Small intestine (tissue), 7 donors: Measurements from ENCODE around the gene OIP5. TPM values are rescaled to one million over a fixed set of nuclear protein-coding genes. Genes with fewer than 3 reads are reported as not detected.
"Not testable (repeated sequence)": the region's sequence is repeated elsewhere in the genome, so short reads cannot be mapped to it uniquely, and the experiment has no call there.

Source experiments
- DNase-seq, 2 donors: peaks; one replicate each; pipeline versions ENCODE4 v3.0.0 to v3.0.0-alpha.2; 2013
- FAIRE-seq: peaks from 2 replicates; lab custom pipeline; 2012; peaks lifted over from hg19 to GRCh38; lab: Jason Lieb, UNC
- H3K27ac ChIP-seq, 3 donors: one replicate each; pipeline ENCODE4 v1.5.1; 2013; ENCODE audit warnings: low read length in 2 of 3, mild to moderate bottlenecking in 2 of 3, control low read depth in 1 of 3, inconsistent platforms in 1 of 3, low read depth in 1 of 3, moderate library complexity in 1 of 3
- H3K27me3 ChIP-seq, 3 donors: one replicate each; pipeline ENCODE4 v1.6.1; 2013; ENCODE audit warnings: low read length in 3 of 3, inconsistent platforms in 1 of 3; ENCODE audit not compliant: control insufficient read depth in 3 of 3, insufficient read depth in 3 of 3
- H3K36me3 ChIP-seq, 3 donors: one replicate each; pipeline ENCODE4 v1.6.1; 2013; ENCODE audit warnings: low read length in 3 of 3, inconsistent platforms in 1 of 3, low read depth in 1 of 3, mild to moderate bottlenecking in 1 of 3, moderate library complexity in 1 of 3; ENCODE audit not compliant: control insufficient read depth in 3 of 3, insufficient read depth in 2 of 3
- H3K4me1 ChIP-seq, 3 donors: one replicate each; pipeline ENCODE4 v1.6.1; 2013; ENCODE audit warnings: low read length in 2 of 3, inconsistent platforms in 1 of 3, low read depth in 1 of 3, mild to moderate bottlenecking in 1 of 3, moderate library complexity in 1 of 3; ENCODE audit not compliant: control insufficient read depth in 3 of 3, insufficient read depth in 2 of 3
- H3K4me3 ChIP-seq, 3 donors: one replicate each; pipeline ENCODE4 v1.5.1; 2013; ENCODE audit warnings: low read length in 3 of 3, control low read depth in 1 of 3, inconsistent platforms in 1 of 3, low read depth in 1 of 3, mild to moderate bottlenecking in 1 of 3, moderate library complexity in 1 of 3
- H3K9me3 ChIP-seq, 2 donors: one replicate each; pipeline ENCODE4 v1.6.1; 2013; ENCODE audit warnings: low read depth in 1 of 2, low read length in 1 of 2; ENCODE audit not compliant: control insufficient read depth in 2 of 2, insufficient read depth in 1 of 2
- WGBS, 3 donors: extraction: QIAGEN DNeasy Blood & Tissue Kit; methylation state at CpG; one replicate each; pipeline ENCODE4 v1.1.7; 2013; 5-methylcytosine and 5-hydroxymethylcytosine counted together
- polyA plus RNA-seq, 4 donors: library from polyadenylated mRNA; stranded (reverse) in 3 of 4; unstranded in 1 of 4; fragments of 200-250 nt in 3 of 4; fragments of 120-200 nt in 1 of 4; gene quantifications; one replicate each; pipeline versions ENCODE4 v1.2.1 to v1.2.3, GENCODE V29; 2013
- donor health status: healthy with polysubstance abuse.
- donor health status: control.
- donor health status: control.
- donor health status: Bipolar disorder and iron deficiency.
- donor health status: healthy.

The OIP5 gene
- polyA plus RNA-seq, 4 donors, result 1.8 to 16.2 (median 6.7) TPM; not detected in 1

GRCh38 chr15:41283653-41284426 lies 48.6 kb downstream of the OIP5 start:
- H3K4me3 ChIP-seq, result peak overlapping the region; percentile 82 to 99 (median 93)
- peak overlapping the region; percentile 88 to 97 (median 91) for H3K27ac ChIP-seq
- FAIRE-seq (peak; percentile 19), DNase-seq (peak; percentile 99 to 100)
- H3K4me1 ChIP-seq, result peaks cover 0 to 14% (median 5%) of the 10 kb centered on the region in 3 donors
- no peaks in the 10 kb centered on the region for H3K27me3 ChIP-seq
- peaks cover 6 to 24% (median 13%) of the 10 kb centered on the region in 3 donors for H3K36me3 ChIP-seq
- 0 to 1% (median 1%) methylated on average over 47 to 61 of the region's 61 CpGs for WGBS, 3 donors
- no peaks in the 10 kb centered on the region for H3K9me3 ChIP-seq

- H3K4me3 ChIP-seq, result peak overlapping the region in 2 of 3 donors; percentile 16 to 82
- 33 to 46% (median 34%) methylated on average over 19 of the region's 19 CpGs for WGBS, 3 donors
- H3K27me3 ChIP-seq, FAIRE-seq, H3K9me3 ChIP-seq: not testable (repeated sequence)
- peak in 1 of 2 donors; percentile 20 for DNase-seq
- peak overlapping the region; percentile 63 to 97 (median 73) for H3K27ac ChIP-seq
- H3K36me3 ChIP-seq, result peaks cover 3 to 24% (median 10%) of the 10 kb centered on the region in 3 donors
- peaks cover 0 to 14% (median 5%) of the 10 kb centered on the region in 3 donors for H3K4me1 ChIP-seq
Observed at GRCh38 chr15:41282980-41283652, 49.3 kb downstream of the OIP5 start.

DNA sequence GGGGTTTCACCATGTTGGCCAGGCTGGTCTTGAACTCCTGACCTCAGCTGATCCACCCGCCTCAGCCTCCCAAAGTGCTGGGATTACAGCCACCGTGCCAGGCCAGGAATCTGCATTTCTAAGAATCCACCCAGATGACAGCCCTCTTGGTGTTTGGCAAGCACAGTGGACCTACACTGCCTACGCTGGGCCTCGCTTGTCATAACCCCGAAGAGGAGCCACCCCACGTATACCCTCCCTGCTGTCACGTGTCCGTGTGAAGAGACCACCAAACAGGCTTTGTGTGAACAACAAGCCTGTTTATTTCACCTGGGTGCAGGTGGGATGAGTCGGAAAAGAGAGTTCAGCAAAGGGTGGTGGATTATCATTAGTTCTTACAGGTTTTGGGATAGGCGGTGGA lies 50.0 kb downstream of the OIP5 start:
- not testable (repeated sequence) for H3K9me3 ChIP-seq, H3K27ac ChIP-seq, H3K27me3 ChIP-seq, FAIRE-seq, DNase-seq, H3K4me3 ChIP-seq
- WGBS, 3 donors, result 88 to 94% (median 93%) methylated on average over 10 of the region's 10 CpGs
- Histone ChIP-seq H3K4me1 (peaks cover 0 to 14% (median 5%) of the 10 kb centered on the region in 3 donors), H3K36me3 (peaks cover 3 to 23% (median 10%) of the 10 kb centered on the region in 3 donors)

DNA sequence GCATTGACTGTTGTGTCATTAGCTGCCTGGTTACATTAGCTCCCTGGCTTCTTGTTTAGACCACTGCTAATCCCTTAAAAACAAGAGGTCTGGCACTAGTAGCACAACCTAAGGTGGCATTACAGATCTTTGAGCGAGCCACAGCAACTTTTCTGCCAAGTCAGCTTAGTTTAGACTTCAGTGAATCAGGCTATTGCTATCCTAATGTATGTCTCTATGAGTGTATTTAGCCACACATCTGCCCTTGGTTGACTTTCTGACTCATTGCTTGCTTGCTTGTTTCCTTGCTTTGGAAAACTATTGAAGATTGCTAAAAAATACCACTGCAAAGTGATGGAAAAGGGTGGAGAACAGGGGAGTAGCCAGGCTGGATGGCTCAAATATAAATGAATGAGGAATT lies 51.2 kb downstream of the OIP5 start:
- H3K9me3 ChIP-seq, result no peaks in the 10 kb centered on the region
- WGBS, 3 donors, result 84 to 100% (median 91%) methylated on average over 1 of the region's 1 CpG
- no peaks in the 10 kb centered on the region for H3K27me3 ChIP-seq
- peaks cover 0 to 14% (median 5%) of the 10 kb centered on the region in 3 donors for H3K4me1 ChIP-seq
- FAIRE-seq, result no peak
- no peak overlapping the region for H3K4me3 ChIP-seq
- no peak overlapping the region for H3K27ac ChIP-seq
- peaks cover 3 to 15% (median 11%) of the 10 kb centered on the region in 3 donors for H3K36me3 ChIP-seq
- DNase-seq, result no peak

DNA sequence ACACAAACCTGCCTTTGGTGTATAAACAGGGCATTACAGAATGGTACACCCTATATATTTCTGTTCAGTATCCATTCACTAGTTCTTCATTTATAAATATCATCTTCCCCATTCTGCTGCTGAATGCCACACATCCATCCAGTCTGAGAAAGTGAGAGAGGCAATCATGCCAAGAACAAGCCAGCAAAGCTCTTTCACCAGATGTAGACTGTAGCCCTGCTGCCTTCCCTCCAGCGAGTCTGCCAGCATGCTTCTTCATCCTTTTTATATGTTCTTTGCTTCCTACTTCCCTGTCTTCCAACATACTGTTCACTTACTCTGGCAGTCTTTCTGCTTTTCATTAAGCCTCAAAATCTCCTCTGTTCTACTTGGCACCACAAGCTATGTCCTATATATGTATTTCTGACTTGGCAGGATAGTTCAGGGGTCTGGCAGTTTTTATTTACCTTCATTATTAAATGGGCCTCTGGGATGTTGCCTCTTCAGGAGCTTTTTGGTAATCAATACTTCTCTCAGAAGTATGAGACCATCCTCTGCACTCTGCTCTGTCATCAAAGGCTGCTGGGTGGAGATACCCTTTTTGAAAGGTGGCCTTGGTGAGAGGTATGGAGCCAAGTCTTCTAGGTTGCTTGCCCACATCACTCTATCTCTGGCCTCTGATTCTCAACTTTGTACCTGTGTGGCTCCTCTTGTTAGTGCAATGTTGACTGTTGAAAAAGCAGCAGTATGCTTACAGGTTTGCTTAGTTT lies 52.7 kb downstream of the OIP5 start:
- Histone ChIP-seq H3K9me3 (no peaks in the 10 kb centered on the region), H3K4me1 (peaks cover 0 to 9% (median 0%) of the 10 kb centered on the region in 3 donors), H3K27ac (no peak overlapping the region), H3K36me3 (peaks cover 3 to 24% (median 8%) of the 10 kb centered on the region in 3 donors), H3K4me3 (no peak overlapping the region), H3K27me3 (no peaks in the 10 kb centered on the region)
- 73 to 83% (median 78%) methylated on average over 1 of the region's 1 CpG for WGBS, 3 donors
- no peak for FAIRE-seq
- DNase-seq, result no peak

- DNase-seq, result no peak
- Histone ChIP-seq H3K4me3 (no peak overlapping the region), H3K4me1 (peaks cover 0 to 7% (median 0%) of the 10 kb centered on the region in 3 donors), H3K27ac (no peak overlapping the region), H3K9me3 (no peaks in the 10 kb centered on the region), H3K36me3 (peaks cover 7 to 37% (median 8%) of the 10 kb centered on the region in 3 donors), H3K27me3 (no peaks in the 10 kb centered on the region)
- 88 to 96% (median 92%) methylated on average over 3 of the region's 3 CpGs for WGBS, 3 donors
- no peak for FAIRE-seq
Observed at GRCh38 chr15:41278319-41278718, 54.1 kb downstream of the OIP5 start.

DNA sequence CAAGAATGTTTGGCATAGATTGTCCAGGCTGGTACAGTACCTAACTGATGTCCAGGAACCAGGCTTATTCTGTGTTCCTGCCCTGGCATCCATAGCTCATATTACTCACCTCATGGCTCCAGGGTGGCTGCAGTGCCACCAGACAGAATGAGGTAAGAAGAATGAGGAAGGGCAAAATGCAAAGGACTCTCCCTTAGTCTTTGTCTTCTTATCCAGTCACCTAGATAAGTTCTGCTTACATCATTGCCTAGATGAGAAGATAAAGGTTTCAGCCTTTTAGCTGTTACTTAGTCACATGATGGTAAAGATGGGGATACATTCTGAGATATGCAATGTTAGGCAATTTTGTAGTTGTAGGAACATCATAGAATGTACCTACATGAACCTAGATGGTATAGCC lies 55.6 kb downstream of the OIP5 start:
- H3K27ac ChIP-seq, result no peak overlapping the region
- DNase-seq, result peak in 1 of 2 donors; percentile 61
- peaks cover 8 to 49% (median 11%) of the 10 kb centered on the region in 3 donors for H3K36me3 ChIP-seq
- peaks cover 0 to 3% (median 0%) of the 10 kb centered on the region in 3 donors for H3K4me1 ChIP-seq
- H3K27me3 ChIP-seq, result no peaks in the 10 kb centered on the region
- H3K4me3 ChIP-seq, result no peak overlapping the region
- FAIRE-seq, result no peak
- H3K9me3 ChIP-seq, result no peaks in the 10 kb centered on the region

DNA sequence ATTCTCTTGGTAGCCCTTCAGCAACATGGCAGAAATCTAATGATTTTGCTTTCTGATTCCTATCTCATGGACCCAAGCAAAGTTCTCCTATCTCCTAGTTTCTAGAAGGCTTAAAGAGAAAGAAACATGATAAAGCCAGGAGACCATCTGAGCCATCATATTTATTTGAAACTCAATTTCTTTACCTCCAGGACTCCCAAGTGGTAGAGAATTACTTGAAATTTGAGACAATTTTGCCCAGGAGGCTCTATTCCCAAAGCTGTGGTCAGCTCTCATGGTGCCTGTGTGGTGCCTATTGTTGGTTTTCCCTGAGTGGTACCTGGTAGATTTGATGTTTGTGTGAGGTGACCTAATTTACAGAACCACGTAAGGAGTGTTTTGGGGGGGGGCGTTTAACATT lies 62.5 kb downstream of the OIP5 start:
- Histone ChIP-seq H3K27ac (no peak overlapping the region), H3K4me1 (no peaks in the 10 kb centered on the region), H3K4me3 (no peak overlapping the region), H3K36me3 (peaks cover 10 to 47% (median 18%) of the 10 kb centered on the region in 3 donors), H3K27me3 (no peaks in the 10 kb centered on the region), H3K9me3 (no peaks in the 10 kb centered on the region)
- no peak for FAIRE-seq
- WGBS, 3 donors, result 97 to 100% (median 97%) methylated on average over 2 of the region's 2 CpGs
- no peak for DNase-seq
